ENCODE results near the gene MYB. TPM values are rescaled to one million over a fixed set of nuclear protein-coding genes. Genes with fewer than 3 reads are reported as not detected.

Gene MYB
- polyA plus RNA-seq, 1 experiment: 0.10 TPM

DNA sequence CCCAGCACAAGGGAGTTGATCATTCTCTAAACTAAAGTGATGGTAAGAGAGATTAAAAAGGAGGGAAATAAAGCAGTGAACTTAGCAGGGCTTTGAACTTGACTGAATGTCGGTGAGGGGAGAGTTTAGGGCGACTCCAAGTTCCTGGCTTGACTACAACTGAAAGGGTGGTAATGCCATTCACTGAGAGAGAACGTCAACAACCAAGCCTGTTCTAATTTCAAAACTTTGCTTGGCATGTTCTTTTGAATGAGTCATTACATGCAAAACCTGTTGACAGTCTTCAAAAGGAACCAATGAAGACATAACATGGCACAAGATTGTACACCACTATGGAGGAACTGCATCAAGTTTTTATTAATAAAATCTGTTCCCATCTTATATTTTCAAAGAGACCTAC is 10.3 kb upstream of the MYB start:
- H3K27me3 ChIP-seq (ENCODE audit: control insufficient read depth, insufficient read depth, low read length): no peaks in the 10 kb centered on the region
- no peaks in the 10 kb centered on the region for H3K9me3 ChIP-seq (ENCODE audit: control insufficient read depth, insufficient read depth, low read length)
- DNase-seq (ENCODE audit: low read depth, low spot score): no peak
- ChIA-PET POLR2A (no interaction called here), CTCF (no interaction called here)
- no peak overlapping the region for H3K27ac ChIP-seq (ENCODE audit: low read depth, low read length)
- TF ChIP-seq, protein P1, sequence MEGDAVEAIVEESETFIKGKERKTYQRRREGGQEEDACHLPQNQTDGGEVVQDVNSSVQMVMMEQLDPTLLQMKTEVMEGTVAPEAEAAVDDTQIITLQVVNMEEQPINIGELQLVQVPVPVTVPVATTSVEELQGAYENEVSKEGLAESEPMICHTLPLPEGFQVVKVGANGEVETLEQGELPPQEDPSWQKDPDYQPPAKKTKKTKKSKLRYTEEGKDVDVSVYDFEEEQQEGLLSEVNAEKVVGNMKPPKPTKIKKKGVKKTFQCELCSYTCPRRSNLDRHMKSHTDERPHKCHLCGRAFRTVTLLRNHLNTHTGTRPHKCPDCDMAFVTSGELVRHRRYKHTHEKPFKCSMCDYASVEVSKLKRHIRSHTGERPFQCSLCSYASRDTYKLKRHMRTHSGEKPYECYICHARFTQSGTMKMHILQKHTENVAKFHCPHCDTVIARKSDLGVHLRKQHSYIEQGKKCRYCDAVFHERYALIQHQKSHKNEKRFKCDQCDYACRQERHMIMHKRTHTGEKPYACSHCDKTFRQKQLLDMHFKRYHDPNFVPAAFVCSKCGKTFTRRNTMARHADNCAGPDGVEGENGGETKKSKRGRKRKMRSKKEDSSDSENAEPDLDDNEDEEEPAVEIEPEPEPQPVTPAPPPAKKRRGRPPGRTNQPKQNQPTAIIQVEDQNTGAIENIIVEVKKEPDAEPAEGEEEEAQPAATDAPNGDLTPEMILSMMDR (IDR thresholded peaks at IDR 0.05; ENCODE audit: low read depth, low read length): no peak
- no peak overlapping the region for H3K4me3 ChIP-seq (ENCODE audit: low read depth, low read length)

DNA sequence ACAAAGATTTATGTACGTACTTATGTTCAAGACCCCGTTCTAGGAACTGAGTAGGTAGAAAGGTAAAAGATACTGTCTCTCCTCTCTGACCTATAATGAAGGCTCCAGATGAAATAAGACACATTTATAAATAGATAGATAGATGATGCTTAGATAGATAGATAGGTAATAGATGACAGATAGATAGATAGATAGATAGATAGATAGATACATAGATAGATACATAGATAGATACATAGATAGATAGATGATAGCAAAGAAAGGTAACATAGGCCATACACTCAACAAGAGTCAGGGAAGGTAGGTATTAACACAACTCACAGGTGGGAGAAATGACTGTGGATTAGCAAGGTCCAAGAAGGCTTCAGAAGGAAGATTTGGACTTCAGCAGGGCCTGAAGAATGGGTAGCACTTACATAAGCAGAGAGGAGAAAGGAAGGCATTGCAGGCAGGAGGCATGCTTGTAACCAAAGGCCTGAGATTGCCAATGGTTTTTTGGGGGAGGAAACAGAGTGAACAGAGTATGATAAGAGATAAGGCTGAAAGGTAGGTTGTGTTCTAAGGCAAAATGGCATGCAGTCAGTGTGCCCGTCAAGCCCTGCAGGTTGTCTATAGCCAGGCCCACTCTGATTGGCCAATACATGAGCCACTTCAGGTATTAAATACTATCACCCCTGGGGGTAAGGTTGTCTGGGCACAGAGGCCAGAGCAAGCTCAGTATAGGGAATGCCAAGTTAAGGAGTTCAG is 7.7 kb upstream of the MYB start:
- Histone ChIP-seq H3K9me3 (ENCODE audit: control insufficient read depth, insufficient read depth, low read length) (no peaks in the 10 kb centered on the region), H3K27ac (ENCODE audit: low read depth, low read length) (no peak overlapping the region), H3K4me3 (ENCODE audit: low read depth, low read length) (no peak overlapping the region), H3K27me3 (ENCODE audit: control insufficient read depth, insufficient read depth, low read length) (no peaks in the 10 kb centered on the region)
- ChIA-PET CTCF (no interaction called here), POLR2A (no interaction called here)
- no peak for DNase-seq (ENCODE audit: low read depth, low spot score)
- TF ChIP-seq, protein P1 (IDR thresholded peaks at IDR 0.05; ENCODE audit: low read depth, low read length): no peak

DNA sequence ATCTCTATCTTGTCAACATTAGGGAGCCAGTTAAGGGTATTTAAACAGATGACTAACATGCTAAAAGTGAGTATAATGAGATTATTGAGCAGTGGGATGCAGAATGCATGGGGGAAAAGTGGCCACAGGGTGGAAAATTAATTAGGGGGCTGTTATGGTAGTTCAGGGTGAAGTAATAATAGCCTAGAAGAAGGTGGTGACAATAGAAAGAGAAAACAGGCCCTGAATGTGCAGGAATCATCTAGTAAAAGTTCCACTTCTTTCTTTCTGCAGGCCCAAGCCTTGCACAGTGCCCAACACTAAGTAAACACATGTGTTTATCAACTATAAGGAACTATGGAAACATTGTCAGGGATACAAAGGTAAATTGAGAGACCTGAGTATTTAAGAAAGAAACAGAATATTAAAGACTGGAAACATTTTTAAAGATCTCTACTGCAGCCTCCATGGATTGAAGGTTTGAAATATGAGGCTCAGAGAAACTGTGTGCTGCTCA is 7.1 kb upstream of the MYB start:
- TF ChIP-seq, protein P1 (IDR thresholded peaks at IDR 0.05; ENCODE audit: low read depth, low read length): no peak
- CTCF ChIA-PET: interaction anchor here (0.9 kb wide), 1 partner anchor 11 kb away, joined by 3 read pairs; no protein-coding TSS in a partner anchor

DNA sequence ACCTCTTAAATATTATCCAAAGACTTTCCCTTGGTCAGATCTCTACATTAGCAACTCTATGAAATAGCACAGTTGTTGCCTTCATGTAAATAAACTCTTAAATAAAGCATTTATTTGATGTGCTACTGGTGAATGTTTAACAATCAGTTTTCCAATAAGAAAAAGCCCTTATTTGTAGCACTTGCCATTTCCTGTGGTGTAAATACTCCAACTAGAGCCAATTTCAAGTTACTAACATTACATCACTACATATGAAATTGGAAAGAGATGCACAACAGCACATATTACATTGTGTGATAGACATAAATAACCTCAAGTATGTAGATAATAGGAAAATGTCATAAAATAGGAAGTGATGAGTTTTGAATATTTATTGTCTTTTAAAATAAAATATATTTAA is 5.0 kb upstream of the MYB start:
- Histone ChIP-seq H3K4me3 (ENCODE audit: low read depth, low read length) (no peak overlapping the region), H3K27ac (ENCODE audit: low read depth, low read length) (no peak overlapping the region), H3K27me3 (ENCODE audit: control insufficient read depth, insufficient read depth, low read length) (no peaks in the 10 kb centered on the region), H3K9me3 (ENCODE audit: control insufficient read depth, insufficient read depth, low read length) (no peaks in the 10 kb centered on the region; the same call in 1 of the 2 replicates)
- POLR2A ChIA-PET: no interaction called here
- TF ChIP-seq, protein P1 (IDR thresholded peaks at IDR 0.05; ENCODE audit: low read depth, low read length): no peak
- no peak for DNase-seq (ENCODE audit: low read depth, low spot score)
- CTCF ChIA-PET: no interaction called here

More for the DNA sequence above, 7.1 kb upstream of the MYB start:
- no peak for DNase-seq (ENCODE audit: low read depth, low spot score)
- H3K27ac ChIP-seq (ENCODE audit: low read depth, low read length): no peak overlapping the region
- H3K4me3 ChIP-seq (ENCODE audit: low read depth, low read length): no peak overlapping the region
- H3K27me3 ChIP-seq (ENCODE audit: control insufficient read depth, insufficient read depth, low read length): no peaks in the 10 kb centered on the region
- H3K9me3 ChIP-seq (ENCODE audit: control insufficient read depth, insufficient read depth, low read length): no peaks in the 10 kb centered on the region
- POLR2A ChIA-PET: no interaction called here

DNA sequence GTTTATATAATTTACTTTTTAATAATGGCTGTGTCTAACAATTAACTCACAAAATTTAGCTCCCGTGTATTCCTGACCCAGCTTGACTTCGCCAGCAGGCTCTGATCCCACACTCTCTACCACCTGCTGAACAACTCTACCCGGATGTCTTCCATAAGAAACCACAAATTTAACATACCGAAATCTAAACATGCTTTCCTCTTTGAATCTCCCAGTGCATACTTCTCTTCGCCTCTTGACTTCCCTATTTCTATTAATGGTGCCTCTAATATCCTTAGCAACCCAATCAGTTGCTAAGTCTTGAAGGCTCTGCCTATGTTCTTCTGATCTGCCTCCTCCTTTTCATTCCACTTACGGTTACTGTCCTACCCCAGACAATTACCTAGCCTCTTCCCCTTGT is 4.6 kb upstream of the MYB start:
- no peak overlapping the region for H3K27ac ChIP-seq (ENCODE audit: low read depth, low read length)
- no peaks in the 10 kb centered on the region for H3K27me3 ChIP-seq (ENCODE audit: control insufficient read depth, insufficient read depth, low read length)
- no peaks in the 10 kb centered on the region; the same call in 1 of the 2 replicates for H3K9me3 ChIP-seq (ENCODE audit: control insufficient read depth, insufficient read depth, low read length)
- DNase-seq (ENCODE audit: low read depth, low spot score): no peak
- no peak overlapping the region for H3K4me3 ChIP-seq (ENCODE audit: low read depth, low read length)
- POLR2A ChIA-PET: no interaction called here
- TF ChIP-seq, protein P1 (IDR thresholded peaks at IDR 0.05; ENCODE audit: low read depth, low read length): no peak
- CTCF ChIA-PET: no interaction called here

Data from AG04450 (cell line).